ENCODE data around the gene TEX51.

The TEX51 gene

GRCh38 chr2:126914811-126915500 is 16.3 kb downstream of the TEX51 start:
- DNase-seq (ENCODE audit: low spot score) = no peak

- DNase-seq (ENCODE audit: low spot score) = no peak
These were observed 17.2 kb downstream of the TEX51 start for GRCh38 chr2:126915903-126916302.

DNA sequence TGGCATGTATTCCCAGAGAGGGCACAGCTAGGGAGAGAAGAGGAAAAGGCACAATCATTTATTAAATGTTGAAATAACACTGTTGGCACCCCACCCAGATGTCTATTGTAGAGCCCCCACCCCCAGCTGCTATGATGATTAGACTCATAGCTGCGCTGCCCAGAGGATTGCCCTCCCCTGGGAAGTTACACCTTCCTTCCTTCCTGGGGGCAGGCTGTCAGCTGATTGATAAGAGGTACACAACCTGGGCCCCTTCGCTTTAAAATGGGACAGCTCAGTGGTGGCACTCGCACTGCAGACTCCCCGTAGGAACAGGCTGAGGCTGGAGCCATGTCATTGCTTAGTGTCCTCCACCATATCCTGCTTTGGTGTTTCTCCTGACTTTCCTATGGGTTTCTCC is 18.1 kb downstream of the TEX51 start:
- no peak for DNase-seq (ENCODE audit: low spot score)

DNA sequence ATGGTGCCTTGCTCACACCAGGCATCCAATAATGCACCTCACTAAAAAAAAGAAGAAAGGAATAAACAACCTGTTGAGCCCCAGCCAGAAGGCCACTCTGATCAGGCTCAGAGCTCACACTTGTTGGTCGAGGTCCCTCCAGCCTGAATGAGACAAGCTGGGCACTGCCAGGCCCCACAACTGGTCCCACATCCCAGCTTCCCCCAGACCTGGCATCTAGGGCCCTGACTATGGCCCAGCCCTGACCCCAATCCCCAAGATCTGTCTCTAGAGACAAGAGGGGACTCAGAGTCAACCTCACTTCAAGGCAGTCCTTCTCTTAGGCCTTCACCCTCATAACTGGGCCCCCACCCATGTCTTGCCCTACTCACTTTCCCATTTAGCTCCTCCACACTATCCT is 22.4 kb downstream of the TEX51 start:
- DNase-seq (ENCODE audit: low spot score) = no peak

GRCh38 chr2:126930970-126931590 is 32.4 kb downstream of the TEX51 start:
- DNase-seq (ENCODE audit: low spot score) = no peak

DNA sequence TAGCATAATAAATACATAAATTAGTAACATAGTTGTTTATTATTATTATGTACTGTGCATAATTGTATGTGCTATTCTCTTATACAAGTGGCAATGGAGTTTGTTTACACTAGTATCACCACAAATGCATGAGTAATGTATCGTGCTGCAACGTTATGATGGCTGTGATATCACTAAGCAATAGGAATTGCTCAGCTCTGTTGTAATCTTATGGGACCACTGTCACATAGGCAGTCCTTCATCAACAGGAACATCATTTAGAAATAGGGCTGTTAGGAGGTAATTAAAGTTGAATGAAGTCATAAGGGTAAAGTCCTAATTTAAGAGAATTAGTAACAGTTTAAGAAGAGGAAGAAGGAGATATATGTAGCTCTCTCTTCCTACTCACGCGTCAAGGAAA is 33.8 kb downstream of the TEX51 start:
- DNase-seq (ENCODE audit: low spot score) = no peak

DNA sequence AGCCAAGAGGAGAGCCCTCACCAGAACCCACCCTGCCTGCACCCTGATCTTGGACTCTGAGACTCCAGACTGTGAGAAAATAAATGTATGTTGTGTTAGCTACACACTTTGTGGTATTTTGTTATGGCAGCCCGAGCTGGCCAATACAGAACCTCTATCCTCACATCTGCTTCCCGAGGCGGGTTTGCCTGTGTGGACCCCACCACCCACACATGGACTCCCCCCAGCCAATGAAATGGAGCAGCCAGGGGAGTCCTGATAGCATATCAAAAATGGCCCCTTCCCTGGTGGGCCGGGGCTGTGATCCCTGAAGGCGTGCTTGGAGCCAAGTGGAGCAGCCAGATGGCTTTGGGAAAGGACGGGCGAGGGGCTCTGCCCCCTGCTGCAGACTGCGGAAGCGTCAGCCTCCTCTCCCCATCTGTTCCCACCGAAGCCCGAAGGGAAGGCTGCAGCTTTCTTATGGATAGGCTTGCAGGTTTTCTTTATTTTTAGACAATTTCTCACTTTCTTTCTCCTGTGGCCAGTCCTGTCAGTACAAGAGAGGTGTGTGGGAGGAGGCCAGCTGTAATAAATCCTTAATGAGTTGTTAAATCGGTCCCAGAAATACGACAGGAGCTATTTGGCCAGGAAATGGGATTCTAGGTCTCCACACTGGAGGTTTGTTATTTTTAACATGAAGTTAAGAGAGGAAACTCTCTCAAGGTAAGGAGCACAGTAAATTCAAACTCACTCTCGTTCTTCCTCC is 34.4 kb downstream of the TEX51 start:
- DNase-seq (ENCODE audit: low spot score) = no peak

DNA sequence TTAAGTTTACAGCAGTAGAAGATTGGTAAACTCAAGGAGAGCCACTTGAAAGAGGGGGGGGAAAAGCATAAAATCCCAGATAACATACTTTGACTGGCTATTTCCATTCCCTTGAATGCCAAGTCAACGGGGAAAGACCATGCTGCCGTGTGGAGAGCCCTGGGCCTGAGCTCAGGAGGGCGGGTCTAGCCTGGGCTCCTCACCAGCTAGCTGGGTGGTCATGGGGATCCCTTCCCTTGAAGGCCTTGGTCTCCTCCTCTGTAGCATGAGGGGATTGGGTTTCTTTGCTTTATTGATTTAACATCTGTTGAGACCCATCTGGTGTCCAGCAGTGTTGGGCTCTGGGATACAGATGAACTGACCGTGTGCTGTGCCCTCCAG is 35.0 kb downstream of the TEX51 start:
- no peak for DNase-seq (ENCODE audit: low spot score)

GRCh38 chr2:126934809-126935208 is 36.1 kb downstream of the TEX51 start:
- no peak for DNase-seq (ENCODE audit: low spot score)

DNA sequence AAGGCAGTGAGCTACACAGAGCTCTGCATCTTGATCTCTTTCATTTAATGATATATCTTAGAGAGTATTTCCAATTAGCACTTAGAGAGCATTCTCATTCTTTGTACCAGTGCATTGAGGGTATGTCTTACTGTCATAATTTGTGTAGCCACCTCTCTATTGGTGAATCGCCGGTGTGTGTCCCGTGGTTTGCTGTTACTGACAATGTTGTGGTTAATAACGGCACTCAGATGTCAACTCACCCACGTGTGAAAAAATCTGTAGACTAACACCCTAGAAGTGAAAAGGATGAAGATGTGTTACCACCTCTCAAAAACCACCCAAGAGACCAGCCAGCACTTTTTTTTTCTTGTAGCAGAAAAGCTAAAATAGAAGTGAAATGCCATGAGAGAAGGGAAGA is 37.1 kb downstream of the TEX51 start:
- DNase-seq (ENCODE audit: low spot score) = no peak

- no peak for DNase-seq (ENCODE audit: low spot score)
These were observed 37.6 kb downstream of the TEX51 start for GRCh38 chr2:126936219-126936723.

DNA sequence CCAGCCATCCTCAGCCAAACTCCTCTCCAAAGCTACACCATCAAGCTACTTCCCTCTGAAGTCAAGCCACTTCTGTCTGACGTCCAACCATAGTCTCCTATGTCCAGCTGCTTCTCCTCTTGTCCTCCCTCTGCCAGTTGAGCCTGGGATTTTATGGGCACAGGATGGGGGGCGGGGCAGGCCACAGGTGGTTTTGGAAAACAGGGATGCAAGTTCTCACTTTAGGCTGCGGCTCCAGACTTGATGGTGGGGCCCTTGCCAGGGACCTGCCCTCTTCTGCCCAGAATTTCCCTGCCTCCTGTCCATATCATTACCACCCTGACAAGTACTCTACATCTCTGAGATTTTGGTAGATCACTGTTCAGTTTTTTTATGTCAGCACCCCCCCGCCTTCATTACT is 41.6 kb downstream of the TEX51 start:
- no peak for DNase-seq (ENCODE audit: low spot score)

GRCh38 chr2:126942427-126943203 is 43.9 kb downstream of the TEX51 start:
- DNase-seq (ENCODE audit: low spot score) = no peak

- DNase-seq (ENCODE audit: low spot score) = no peak
These were observed 45.1 kb downstream of the TEX51 start for GRCh38 chr2:126943612-126944348.

DNA sequence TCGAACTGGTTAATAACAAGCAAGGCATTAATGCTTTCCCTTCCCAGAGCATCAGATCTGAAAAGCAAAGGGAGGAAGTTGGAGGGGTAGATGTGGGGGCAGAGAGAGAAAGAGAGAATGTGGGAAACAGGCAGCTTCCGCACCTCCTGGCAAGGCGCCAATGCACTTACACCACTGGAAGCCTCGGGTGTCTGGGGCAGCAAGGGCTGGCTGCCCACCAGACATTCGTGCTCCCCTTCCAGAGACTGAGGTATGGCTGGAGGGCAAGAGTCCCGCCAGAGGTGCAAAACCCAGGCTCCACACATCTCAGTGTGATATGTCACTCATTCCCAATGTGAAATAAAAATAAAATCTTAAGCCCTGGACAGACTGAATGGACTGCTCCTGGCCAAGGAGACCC is 46.4 kb downstream of the TEX51 start:
- DNase-seq (ENCODE audit: low spot score) = no peak

DNA sequence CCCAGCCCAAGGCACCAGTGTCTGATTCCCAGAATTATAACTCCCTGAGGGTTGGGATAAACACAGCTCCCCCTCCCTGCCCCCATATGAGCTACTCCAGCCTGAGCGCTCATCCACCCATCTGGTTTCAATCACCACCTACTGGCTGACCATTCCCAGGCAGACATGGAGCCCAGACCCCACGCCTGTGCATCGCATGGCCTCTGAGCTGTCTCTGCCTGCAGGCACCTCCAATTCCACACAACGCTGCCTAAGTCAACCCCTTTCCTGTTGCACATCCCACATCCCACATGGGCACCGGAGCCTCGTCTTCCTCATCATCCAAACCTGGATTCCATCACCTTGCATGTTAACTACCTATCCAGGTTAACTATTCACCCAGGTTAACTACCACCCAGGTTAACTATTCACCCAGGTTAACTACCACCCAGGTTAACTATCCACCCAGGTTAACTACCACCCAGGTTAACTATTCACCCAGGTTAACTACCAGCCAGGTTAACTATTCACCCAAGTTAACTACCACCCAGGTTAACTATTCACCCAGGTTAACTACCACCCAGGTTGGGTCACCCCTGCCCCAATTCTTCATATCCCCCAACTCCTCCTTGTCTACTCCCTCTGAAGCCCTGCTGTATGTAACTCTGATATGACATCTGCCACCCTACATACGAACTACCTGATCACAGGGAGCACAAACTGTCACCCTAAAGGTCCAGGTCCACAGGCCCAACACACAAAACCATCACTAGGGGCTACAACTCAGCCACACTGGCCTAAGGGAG is 47.8 kb downstream of the TEX51 start:
- no peak for DNase-seq (ENCODE audit: low spot score)

GRCh38 chr2:126947103-126947429 is 48.4 kb downstream of the TEX51 start:
- DNase-seq (ENCODE audit: low spot score) = no peak

DNA sequence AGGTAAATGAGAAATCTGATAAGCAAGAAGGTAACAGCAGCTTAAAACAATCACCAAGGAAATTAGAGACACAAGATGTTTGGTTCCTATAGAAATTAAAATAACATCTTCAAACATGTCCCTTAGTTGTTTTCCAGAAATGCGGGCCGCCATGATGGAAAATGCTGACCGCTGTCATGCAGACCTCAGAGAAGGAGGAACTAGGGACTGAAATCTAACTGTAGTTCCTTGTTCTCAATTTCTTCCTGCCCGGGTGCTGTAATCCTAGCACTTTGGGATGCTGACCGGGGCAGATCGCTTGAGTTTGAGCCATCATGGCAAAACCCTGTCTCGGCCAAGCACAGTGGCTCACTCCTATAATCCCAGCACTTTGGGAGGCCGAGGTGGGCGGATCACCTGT is 51.1 kb downstream of the TEX51 start:
- DNase-seq (ENCODE audit: low spot score) = no peak

DNA sequence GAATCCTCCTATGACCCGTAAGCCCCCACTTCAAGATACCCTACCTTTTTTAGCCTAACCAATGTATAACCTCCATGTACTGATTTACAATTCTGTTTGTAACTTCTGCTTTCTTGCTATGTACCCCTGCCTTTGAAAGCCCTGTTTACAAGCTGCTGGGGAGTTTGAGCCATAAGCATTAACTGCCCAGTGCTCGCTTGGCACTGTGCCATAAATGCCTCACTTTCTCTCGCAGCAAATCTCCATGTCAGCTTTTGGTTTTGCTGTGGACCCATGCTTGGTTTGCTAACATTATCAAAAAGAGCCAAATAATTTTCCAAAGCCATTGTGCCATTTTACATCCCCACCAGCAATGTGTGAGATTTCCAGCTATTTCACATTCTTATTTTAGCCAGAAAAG is 51.8 kb downstream of the TEX51 start:
- no peak for DNase-seq (ENCODE audit: low spot score)
